Inflammatory macrophage treated with lipopolysaccharide for 1 hour (primary cell): ENCODE results near the gene WIPF3.
"Not testable (repeated sequence)": the region's sequence is repeated elsewhere in the genome, so short reads cannot be mapped to it uniquely, and the experiment has no call there.

Experiments
- DNase-seq, 2 donors: peaks; one replicate each; pipeline ENCODE4 v3.0.0-alpha.2; 2020 to 2022

Gene WIPF3

DNA sequence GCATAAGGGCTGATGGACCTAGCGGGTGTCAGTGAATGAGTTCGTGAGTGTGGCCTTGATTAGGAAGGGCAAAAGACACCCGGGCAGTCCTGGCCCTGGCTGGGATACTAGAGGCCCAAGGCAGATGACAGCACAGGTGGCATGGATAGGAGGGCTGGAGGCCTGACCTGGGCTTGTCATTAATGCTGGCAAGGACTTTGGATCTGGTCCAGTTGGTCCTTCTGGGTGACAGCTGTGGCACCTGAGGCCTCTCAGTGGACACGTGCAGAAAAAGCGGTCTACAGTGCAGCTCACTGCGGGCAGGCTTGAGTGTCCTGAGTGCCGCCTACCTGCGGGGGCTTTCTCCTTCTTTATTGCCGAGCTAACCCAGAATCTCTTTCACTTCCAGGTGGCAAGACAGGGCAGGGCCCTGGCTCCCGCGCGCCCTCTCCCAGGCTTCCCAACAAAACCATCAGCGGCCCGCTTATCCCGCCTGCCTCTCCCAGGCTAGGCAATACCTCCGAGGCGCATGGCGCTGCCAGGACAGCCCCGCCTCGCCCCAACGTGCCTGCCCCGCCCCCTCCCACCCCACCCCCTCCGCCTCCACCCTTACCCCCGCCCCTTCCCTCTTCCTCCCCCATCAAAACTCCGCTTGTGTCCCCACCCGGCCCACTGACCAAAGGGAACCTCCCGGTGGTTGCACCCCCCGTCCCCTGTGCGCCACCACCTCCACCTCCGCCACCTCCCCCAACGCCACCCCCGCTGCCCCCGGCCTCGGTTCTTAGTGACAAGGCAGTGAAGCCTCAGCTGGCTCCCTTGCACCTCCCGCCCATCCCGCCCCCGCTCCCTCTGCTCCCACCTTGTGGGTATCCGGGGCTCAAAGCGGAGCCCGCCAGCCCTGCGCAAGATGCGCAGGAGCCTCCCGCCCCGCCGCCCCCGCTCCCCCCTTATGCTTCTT is 77.4 kb downstream of the WIPF3 start:
- DNase-seq: no peak

DNA sequence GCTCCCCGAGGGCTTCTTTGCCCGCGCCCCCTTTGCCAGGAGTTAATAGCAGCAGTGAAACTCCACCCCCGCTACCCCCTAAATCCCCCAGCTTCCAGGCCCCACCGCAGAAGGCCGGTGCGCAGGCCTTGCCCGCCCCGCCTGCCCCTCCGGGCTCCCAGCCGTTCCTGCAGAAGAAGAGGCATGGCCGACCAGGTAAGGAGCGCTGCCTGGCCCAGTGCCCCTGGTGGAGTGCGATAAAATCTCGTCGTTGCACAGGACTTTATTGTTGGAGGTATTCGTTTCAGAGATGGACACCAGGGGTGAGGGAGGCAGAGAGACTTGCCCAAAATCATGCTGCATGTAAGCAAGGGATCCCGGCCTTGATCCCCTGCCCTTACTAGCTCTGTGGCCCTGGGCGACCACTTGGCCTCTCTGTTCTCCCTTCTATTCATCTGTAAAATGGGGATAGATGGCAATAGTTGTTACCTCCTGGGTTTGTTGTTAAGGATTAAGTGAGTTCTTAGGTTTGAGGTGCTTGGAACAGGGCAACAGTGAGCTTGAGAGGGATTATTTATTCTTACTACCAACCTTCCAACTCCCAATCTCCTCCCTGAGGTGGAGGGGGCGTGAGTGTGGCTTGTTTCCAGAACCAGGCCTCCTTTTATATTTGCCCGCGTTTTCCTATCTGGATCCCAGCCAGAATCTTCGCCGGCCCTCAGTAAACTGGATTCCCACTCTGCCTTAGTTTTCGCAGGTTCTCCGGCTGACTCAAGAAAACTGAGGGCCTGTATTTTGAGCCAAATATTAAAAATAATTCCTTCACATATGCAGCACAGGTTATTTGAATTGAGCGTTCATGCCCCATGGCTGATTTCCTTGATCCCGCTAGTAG is 78.3 kb downstream of the WIPF3 start:
- no peak for DNase-seq

DNA sequence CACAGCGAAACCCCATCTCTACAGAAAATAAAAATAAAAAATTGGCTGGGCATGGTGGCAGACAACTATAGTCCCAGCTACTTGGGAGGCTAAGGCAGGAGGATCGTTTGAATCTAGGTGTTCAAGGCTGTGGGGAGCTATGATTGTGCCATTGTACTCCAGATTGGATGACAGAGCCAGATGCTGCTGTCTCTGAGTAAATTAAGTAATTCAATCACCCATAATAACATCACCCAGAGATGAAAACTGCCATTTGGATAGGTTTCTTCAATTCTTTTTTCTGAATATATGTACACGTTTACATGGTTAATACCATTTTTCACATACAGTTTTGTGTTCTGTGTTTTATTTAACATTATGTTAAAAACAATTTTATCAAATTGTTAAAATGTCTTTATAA is 79.3 kb downstream of the WIPF3 start:
- DNase-seq: no peak

- DNase-seq: no peak
These were observed 80.5 kb downstream of the WIPF3 start for GRCh38 chr7:29886827-29887226.

DNA sequence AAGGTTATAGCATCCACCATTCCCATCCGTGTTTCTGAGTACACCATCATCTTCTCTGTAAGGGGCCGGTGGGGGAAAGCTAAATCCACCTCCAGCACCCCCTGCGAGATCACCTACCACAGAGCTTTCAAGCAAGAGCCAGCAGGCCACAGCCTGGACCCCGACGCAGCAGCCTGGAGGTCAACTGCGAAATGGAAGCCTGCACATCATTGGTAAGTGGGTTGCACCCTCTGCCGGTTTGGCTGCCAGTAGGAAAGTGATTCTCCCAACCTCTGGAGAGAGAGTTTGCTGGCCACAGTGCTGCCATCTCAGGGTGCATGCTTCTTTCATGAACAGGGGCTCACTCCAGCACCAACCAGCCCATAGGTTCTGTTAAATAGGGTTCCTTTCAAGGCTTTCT is 81.7 kb downstream of the WIPF3 start:
- DNase-seq: no peak

GRCh38 chr7:29889288-29889687 is 83.0 kb downstream of the WIPF3 start:
- no peak for DNase-seq

GRCh38 chr7:29890251-29890650 is 83.9 kb downstream of the WIPF3 start:
- no peak for DNase-seq

- DNase-seq: not testable (repeated sequence)
These were observed 84.5 kb downstream of the WIPF3 start for GRCh38 chr7:29890786-29891185.

DNA sequence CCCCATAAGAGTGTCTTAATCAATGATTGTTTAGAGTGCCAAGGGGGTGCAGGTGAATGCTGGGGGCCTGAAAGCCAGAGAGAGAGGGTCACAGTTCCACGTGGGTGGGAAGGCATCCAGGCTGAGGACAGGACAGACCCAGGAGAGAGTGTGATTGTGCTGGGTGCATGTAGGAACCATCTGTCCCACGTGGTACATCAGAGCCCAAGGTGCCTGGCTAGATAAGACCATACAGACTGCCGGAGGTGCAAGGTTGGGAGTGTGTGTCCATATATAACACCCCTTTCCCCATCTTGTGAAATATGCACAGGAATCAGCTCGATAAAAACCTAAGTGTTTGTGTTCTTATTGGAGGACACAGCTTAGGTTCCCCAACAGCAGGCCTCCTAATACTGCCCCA is 85.5 kb downstream of the WIPF3 start:
- no peak for DNase-seq

- no peak for DNase-seq
These were observed 85.9 kb downstream of the WIPF3 start for GRCh38 chr7:29892231-29892630.

- DNase-seq: no peak
These were observed 87.2 kb downstream of the WIPF3 start for GRCh38 chr7:29893351-29893965.

DNA sequence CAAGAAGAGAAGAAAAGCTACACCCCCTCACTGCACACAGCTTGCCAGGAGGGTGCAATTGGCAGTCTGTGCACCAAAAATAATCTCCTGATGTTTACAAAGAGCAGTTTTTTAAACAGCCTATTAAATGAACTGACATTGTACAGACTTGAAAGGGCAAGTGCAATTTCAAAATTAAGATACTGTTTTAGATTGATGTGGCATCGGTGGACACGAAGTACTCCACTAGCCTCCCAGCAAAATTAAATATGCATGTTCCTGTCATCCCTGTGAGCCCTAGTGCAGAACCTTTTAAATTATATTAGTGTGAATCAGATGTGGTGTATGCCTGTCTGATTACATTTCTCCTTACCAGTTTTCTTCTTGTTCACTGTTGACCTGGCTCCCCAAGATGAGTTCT is 87.9 kb downstream of the WIPF3 start:
- DNase-seq: no peak

DNA sequence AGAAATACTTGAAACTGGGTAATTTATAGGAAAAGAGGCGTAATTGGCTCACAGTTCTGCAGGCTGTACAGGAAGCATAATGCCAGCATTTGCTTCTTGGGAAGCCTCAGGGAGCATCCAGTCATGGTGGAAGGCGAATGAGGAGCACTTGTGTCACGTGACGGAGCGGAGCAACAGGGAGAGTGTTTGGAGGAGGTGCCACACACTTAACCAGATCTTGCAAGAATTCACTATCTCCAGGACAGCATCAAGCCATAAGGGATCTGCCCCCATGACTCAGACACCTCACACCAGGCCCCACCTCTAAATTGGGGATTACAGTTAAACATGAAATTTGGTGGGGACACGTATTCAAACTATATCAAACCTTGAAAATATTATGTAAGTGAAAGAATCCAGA is 89.3 kb downstream of the WIPF3 start:
- no peak for DNase-seq

- DNase-seq: no peak
These were observed 90.5 kb downstream of the WIPF3 start for GRCh38 chr7:29896685-29897411.

- DNase-seq: peak in 1 of 2 donors; percentile 40
These were observed 92.0 kb downstream of the WIPF3 start for GRCh38 chr7:29898301-29898700.

- no peak for DNase-seq
These were observed 94.4 kb downstream of the WIPF3 start for GRCh38 chr7:29900745-29901144.

DNA sequence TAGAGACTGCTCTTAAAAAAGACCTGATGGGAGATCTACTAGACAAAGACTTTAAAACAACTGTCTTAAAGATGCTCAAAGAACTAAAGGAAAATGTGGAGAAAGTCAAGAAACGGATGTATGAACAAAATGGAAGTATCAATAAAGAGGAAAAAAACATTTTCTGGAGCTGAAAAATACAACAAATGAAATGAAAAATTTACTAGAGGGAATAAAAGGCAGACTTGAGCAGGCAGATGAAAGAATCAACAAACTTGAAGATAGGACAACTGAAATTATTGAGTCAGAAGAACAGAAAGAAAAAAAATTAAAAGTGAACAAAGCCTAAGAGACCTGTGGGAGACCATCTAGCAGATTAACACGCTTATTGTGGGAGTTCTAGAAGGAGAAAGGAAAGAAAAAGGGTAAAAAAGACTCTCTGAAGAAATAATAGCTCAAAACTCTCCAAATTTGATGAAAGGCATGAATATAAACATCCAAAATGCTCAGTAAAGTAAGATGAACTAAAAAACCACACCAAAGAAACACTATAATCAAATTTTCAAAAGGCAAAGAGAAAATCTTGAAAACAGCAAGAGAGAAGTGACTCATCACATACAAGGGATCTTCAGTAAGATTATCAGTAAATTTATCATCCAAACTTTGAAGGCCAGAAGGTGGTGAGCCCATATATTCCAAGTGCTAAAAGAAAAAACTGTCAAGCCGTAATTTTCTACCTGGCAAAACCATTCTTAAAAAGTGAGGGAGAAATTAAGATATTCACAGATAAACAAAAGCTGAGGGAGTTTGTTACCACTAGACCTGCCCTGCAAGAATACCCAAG is 100.1 kb downstream of the WIPF3 start:
- no peak for DNase-seq

- DNase-seq: no peak
These were observed 107.9 kb downstream of the WIPF3 start for GRCh38 chr7:29914180-29914579.

- DNase-seq: no peak
These were observed 109.3 kb downstream of the WIPF3 start for GRCh38 chr7:29915481-29916215.

GRCh38 chr7:29917641-29918040 is 111.3 kb downstream of the WIPF3 start:
- no peak for DNase-seq

DNA sequence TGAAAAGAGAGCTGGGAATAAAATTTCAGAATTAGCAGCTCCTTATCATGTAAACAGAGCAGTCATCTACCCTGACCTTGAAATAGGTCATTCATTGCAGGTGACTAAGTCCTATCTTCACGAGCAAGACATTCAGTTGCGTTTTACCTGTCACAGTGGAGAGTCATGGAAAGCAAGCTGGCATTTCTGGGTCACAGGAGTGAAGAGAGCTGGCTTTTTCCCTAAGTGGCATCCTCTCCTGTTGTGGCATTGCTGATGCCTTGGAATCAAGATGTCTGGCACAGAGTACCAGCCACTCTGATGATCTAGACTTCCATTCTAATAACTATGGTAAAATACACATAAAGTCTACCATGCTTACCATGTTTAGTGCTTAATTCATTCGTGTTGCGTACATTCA is 112.5 kb downstream of the WIPF3 start:
- DNase-seq: no peak
